HEK293 (cell line): Measurements from ENCODE around the gene STX18.
"Not testable (repeated sequence)": the region's sequence is repeated elsewhere in the genome, so short reads cannot be mapped to it uniquely, and the experiment has no call there.

Experiments
- CTCF ChIA-PET: fragments of 350-600 bp; formaldehyde crosslinking; extraction: SDS; loops from one replicate; lab custom pipeline; 2021; ENCODE audit warnings: antibody characterized with exemption; lab: Yijun Ruan, JAX
- POLR2A ChIA-PET: fragments of 300-600 bp; formaldehyde crosslinking; extraction: SDS; loops from one replicate; lab custom pipeline; 2020; ENCODE audit warnings: antibody characterized with exemption, inconsistent platforms; lab: Yijun Ruan, JAX
- H3K27ac ChIP-seq: fragments of 200-500 bp; sonication (Bioruptor generic); 2 replicates; pipeline ENCODE4 v1.5.1; 2014; ENCODE audit warnings: low read depth, low read length, control low read depth, inconsistent platforms; ENCODE audit errors: extremely low read depth
- H3K36me3 ChIP-seq, 2 experiments: fragments of 200-500 bp in 1 of 2; sonication (Bioruptor generic) in 1 of 2; 1 replicate in 1 of 2; 2 replicates in 1 of 2; pipeline ENCODE4 v1.5.1; 2014 to 2017; ENCODE audit warnings: inconsistent platforms in 2 of 2, low read length in 2 of 2; ENCODE audit not compliant: control insufficient read depth in 2 of 2, insufficient read depth in 1 of 2
- H3K4me1 ChIP-seq: fragments of 200-500 bp; sonication (Bioruptor generic); 2 replicates; pipeline ENCODE4 v1.5.1; 2014; ENCODE audit warnings: mild to moderate bottlenecking, low read length, inconsistent platforms; ENCODE audit not compliant: control insufficient read depth, insufficient read depth
- H3K4me3 ChIP-seq: 2 replicates; pipeline ENCODE4 v1.5.1; 2011; ENCODE audit warnings: low read depth, mild to moderate bottlenecking, control low read depth, low read length, moderate library complexity
- H3K9me3 ChIP-seq: fragments of 200-500 bp; sonication (Bioruptor generic); 2 replicates; pipeline ENCODE4 v1.5.1; 2014; ENCODE audit warnings: low read depth, low read length, inconsistent platforms; ENCODE audit not compliant: control insufficient read depth, insufficient read depth
- BCL11B ChIP-seq: fragments of 450-650 bp; formaldehyde crosslinking; IDR thresholded peaks from 2 replicates; pipeline ENCODE4 v1.5.1; 2016; ENCODE audit warnings: low read depth, missing biosample characterization, missing genetic modification characterization
- ELK4 ChIP-seq: IDR thresholded peaks from 2 replicates; pipeline ENCODE4 v1.6.1; 2011; ENCODE audit warnings: mild to moderate bottlenecking, low read depth, low read length, borderline replicate concordance
- PRDM10 ChIP-seq: fragments of 450-650 bp; formaldehyde crosslinking; IDR thresholded peaks from 2 replicates; pipeline ENCODE4 v1.5.1; 2016; ENCODE audit warnings: missing biosample characterization, missing genetic modification characterization
- PRDM4 ChIP-seq: fragments of 450-650 bp; formaldehyde crosslinking; IDR thresholded peaks from 2 replicates; pipeline ENCODE4 v1.5.1; 2017; ENCODE audit warnings: missing biosample characterization, missing genetic modification characterization
- RBAK ChIP-seq: fragments of 450-650 bp; formaldehyde crosslinking; IDR thresholded peaks from 2 replicates; pipeline ENCODE4 v1.5.1; 2016; ENCODE audit warnings: missing biosample characterization, missing genetic modification characterization
- SP2 ChIP-seq: fragments of 450-650 bp; formaldehyde crosslinking; IDR thresholded peaks from 2 replicates; pipeline ENCODE4 v1.5.1; 2016; ENCODE audit warnings: missing biosample characterization, missing genetic modification characterization
- SP3 ChIP-seq: fragments of 450-650 bp; formaldehyde crosslinking; IDR thresholded peaks from 2 replicates; pipeline ENCODE4 v1.5.1; 2016; ENCODE audit warnings: missing biosample characterization, missing genetic modification characterization
- ZBTB21 ChIP-seq: fragments of 450-650 bp; formaldehyde crosslinking; IDR thresholded peaks from 2 replicates; pipeline ENCODE4 v1.5.1; 2017; ENCODE audit warnings: missing biosample characterization, missing genetic modification characterization
- ZNF18 ChIP-seq: fragments of 450-650 bp; formaldehyde crosslinking; IDR thresholded peaks from 2 replicates; pipeline ENCODE4 v1.5.1; 2016; ENCODE audit warnings: missing biosample characterization, missing genetic modification characterization
- ZNF223 ChIP-seq: fragments of 450-650 bp; formaldehyde crosslinking; IDR thresholded peaks from 2 replicates; pipeline ENCODE4 v1.5.1; 2016; ENCODE audit warnings: missing biosample characterization, missing genetic modification characterization
- ZNF302 ChIP-seq: fragments of 450-650 bp; formaldehyde crosslinking; IDR thresholded peaks from 2 replicates; pipeline ENCODE4 v1.5.1; 2016; ENCODE audit warnings: missing biosample characterization, missing genetic modification characterization, low read depth
- ZNF362 ChIP-seq: fragments of 450-650 bp; formaldehyde crosslinking; IDR thresholded peaks from 2 replicates; pipeline ENCODE4 v1.5.1; 2016; ENCODE audit warnings: missing biosample characterization, missing genetic modification characterization
- ZNF394 ChIP-seq: fragments of 450-650 bp; formaldehyde crosslinking; IDR thresholded peaks from 2 replicates; pipeline ENCODE4 v1.5.1; 2016; ENCODE audit warnings: missing biosample characterization, missing genetic modification characterization, mild to moderate bottlenecking, moderate library complexity, borderline replicate concordance
- ZNF488 ChIP-seq: fragments of 450-650 bp; formaldehyde crosslinking; IDR thresholded peaks from 2 replicates; pipeline ENCODE4 v1.5.1; 2016; ENCODE audit warnings: missing biosample characterization, missing genetic modification characterization
- ZNF529 ChIP-seq: fragments of 450-650 bp; formaldehyde crosslinking; IDR thresholded peaks from 2 replicates; pipeline ENCODE4 v1.5.1; 2017; ENCODE audit warnings: missing genetic modification characterization, missing biosample characterization; ENCODE audit not compliant: insufficient replicate concordance
- ZNF626 ChIP-seq: fragments of 450-650 bp; sonication (Bioruptor Pico); formaldehyde crosslinking; IDR thresholded peaks from 2 replicates; pipeline ENCODE4 v1.5.1; 2018; ENCODE audit warnings: missing biosample characterization, missing genetic modification characterization, inconsistent platforms
- ZNF707 ChIP-seq: fragments of 450-650 bp; formaldehyde crosslinking; IDR thresholded peaks from 2 replicates; pipeline ENCODE4 v1.5.1; 2016; ENCODE audit warnings: missing biosample characterization, missing genetic modification characterization

The STX18 gene

GRCh38 chr4:4423706-4424498, 117.9 kb downstream of the STX18 start:
- Histone ChIP-seq H3K4me3 (no peak overlapping the region), H3K4me1 (no peaks in the 10 kb centered on the region), H3K9me3 (no peaks in the 10 kb centered on the region), H3K27ac (no peak overlapping the region), H3K36me3 (peaks cover 0 to 56% of the 10 kb centered on the region in 2 experiments; a peak in 1 of 3 replicates)
- ChIA-PET POLR2A (no interaction called here), CTCF (interaction anchor here (0.7 kb wide), 1 partner anchor 1086 kb away, joined by 3 read pairs; no protein-coding TSS in a partner anchor)
- no peak for TF ChIP-seq ZNF223 (tag by site-specific recombination)
- no peak for TF ChIP-seq ZNF707 (tag by site-specific recombination)
- no peak for TF ChIP-seq ZNF362 (tag by site-specific recombination)
- TF ChIP-seq ZNF18 (tag by site-specific recombination) = no peak
- no peak for TF ChIP-seq PRDM10
- no peak for TF ChIP-seq ZNF302 (tag by site-specific recombination)
- peak; percentile 32; the same call in 1 of the 2 replicates for TF ChIP-seq ZNF394 (tag by site-specific recombination)

GRCh38 chr4:4422856-4423499, 118.9 kb downstream of the STX18 start:
- H3K4me1 ChIP-seq = no peaks in the 10 kb centered on the region
- peaks cover 0 to 58% of the 10 kb centered on the region in 2 experiments; a peak in 1 of 3 replicates for H3K36me3 ChIP-seq
- no peak overlapping the region for H3K27ac ChIP-seq
- no peaks in the 10 kb centered on the region for H3K9me3 ChIP-seq
- no peak overlapping the region for H3K4me3 ChIP-seq
- ChIA-PET CTCF (no interaction called here), POLR2A (no interaction called here)
- TF ChIP-seq SP3 (tag by site-specific recombination) = no peak
- TF ChIP-seq PRDM4 (tag by site-specific recombination) = no peak
- TF ChIP-seq RBAK (tag by site-specific recombination) = no peak
- no peak for TF ChIP-seq SP2 (tag by site-specific recombination)
- no peak for TF ChIP-seq ZNF488 (tag by site-specific recombination)
- TF ChIP-seq ZNF626 = no peak
- TF ChIP-seq ELK4 = no peak
- no peak for TF ChIP-seq ZBTB21 (tag by site-specific recombination)
- no peak for TF ChIP-seq ZNF529 (tag by site-specific recombination)
- TF ChIP-seq BCL11B (tag by site-specific recombination) = no peak

- H3K4me3 ChIP-seq, H3K27ac ChIP-seq, POLR2A ChIA-PET, H3K4me1 ChIP-seq, H3K9me3 ChIP-seq: not testable (repeated sequence)
- H3K36me3 ChIP-seq = peaks cover 0 to 63% of the 10 kb centered on the region in 2 experiments; a peak in 1 of 3 replicates
- CTCF ChIA-PET = interaction anchor here (0.6 kb wide), 1 partner anchor 226 kb away, joined by 3 read pairs; no protein-coding TSS in a partner anchor
These were observed 119.7 kb downstream of the STX18 start for GRCh38 chr4:4422117-4422516.
